GM06990 (cell line): Measurements from ENCODE around the gene SPIB.
"Not testable (repeated sequence)": the region's sequence is repeated elsewhere in the genome, so short reads cannot be mapped to it uniquely, and the experiment has no call there.

Experiments
- DNase-seq: peaks from one replicate; pipeline ENCODE4 v3.0.0-alpha.2; 2011; ENCODE audit not compliant: insufficient read length; ENCODE audit errors: extremely low read depth
- H3K27me3 ChIP-seq: replicated peaks from 2 replicates; pipeline ENCODE4 v1.6.0; 2011; ENCODE audit warnings: low read length; ENCODE audit not compliant: control insufficient read depth, insufficient read depth
- H3K36me3 ChIP-seq: 2 replicates; pipeline ENCODE4 v1.5.1; 2011; ENCODE audit warnings: low read length; ENCODE audit not compliant: control insufficient read depth, insufficient read depth
- H3K4me3 ChIP-seq: replicated peaks from 2 replicates; pipeline ENCODE4 v1.5.1; 2011; ENCODE audit warnings: low read depth, mild to moderate bottlenecking, control low read depth, low read length
- TF ChIP-seq, protein P1 (sequence below): IDR thresholded peaks from 2 replicates; pipeline ENCODE4 v1.5.1; 2011; ENCODE audit warnings: low read length, control low read depth, mild to moderate bottlenecking, inconsistent platforms; ENCODE audit not compliant: insufficient read depth, poor library complexity, severe bottlenecking

Gene SPIB

DNA sequence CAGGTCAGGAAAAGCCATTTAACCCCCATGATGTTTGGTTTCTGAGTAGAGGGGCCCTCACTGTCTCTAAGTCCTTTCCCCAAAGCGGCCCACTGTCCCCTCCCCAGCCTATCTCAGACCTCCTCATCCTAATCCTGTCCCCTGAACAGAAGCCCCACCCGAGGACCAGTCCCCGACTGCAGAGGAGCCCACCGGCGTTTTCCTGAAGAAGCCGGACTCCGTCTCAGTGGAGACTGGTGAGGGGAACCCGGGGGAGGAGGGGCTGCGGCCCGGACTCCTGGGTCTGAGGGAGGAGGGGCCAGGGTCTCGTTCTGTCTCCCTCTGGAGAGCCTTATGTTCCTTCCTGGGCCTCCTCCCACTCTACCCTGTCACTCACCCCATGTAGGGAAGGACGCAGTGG, 16.9 kb downstream of the SPIB start:
- TF ChIP-seq, protein P1, sequence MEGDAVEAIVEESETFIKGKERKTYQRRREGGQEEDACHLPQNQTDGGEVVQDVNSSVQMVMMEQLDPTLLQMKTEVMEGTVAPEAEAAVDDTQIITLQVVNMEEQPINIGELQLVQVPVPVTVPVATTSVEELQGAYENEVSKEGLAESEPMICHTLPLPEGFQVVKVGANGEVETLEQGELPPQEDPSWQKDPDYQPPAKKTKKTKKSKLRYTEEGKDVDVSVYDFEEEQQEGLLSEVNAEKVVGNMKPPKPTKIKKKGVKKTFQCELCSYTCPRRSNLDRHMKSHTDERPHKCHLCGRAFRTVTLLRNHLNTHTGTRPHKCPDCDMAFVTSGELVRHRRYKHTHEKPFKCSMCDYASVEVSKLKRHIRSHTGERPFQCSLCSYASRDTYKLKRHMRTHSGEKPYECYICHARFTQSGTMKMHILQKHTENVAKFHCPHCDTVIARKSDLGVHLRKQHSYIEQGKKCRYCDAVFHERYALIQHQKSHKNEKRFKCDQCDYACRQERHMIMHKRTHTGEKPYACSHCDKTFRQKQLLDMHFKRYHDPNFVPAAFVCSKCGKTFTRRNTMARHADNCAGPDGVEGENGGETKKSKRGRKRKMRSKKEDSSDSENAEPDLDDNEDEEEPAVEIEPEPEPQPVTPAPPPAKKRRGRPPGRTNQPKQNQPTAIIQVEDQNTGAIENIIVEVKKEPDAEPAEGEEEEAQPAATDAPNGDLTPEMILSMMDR = no peak
- DNase-seq = no peak
- H3K4me3 ChIP-seq = no peak overlapping the region
- no peaks in the 10 kb centered on the region for H3K27me3 ChIP-seq
- no peaks in the 10 kb centered on the region for H3K36me3 ChIP-seq

DNA sequence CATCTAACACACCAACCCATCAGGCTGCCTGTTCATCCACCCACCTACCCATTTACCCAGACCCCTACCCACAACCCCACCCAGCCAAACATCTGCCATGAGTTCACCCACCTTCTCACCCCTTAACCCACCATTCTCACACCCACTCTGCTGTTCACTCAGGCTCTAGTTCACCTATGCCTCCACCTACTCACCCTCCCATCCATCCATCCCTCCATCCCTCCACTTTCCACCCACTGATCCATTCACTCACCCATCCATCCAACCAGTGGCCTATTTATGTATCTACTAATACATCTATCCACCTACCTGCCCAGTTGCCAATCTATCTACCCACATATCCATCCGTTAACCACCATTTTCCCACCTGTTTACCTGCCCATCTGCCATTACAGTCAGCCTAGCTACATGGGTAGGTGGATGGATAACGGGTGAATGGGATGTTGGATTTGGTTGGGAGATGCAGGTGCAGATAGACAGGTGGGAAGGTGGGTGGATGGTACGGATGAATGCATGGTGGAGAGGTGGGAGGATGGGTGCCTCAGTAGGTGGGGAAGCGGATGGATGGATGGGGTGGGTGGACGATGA, 19.2 kb downstream of the SPIB start:
- no peaks in the 10 kb centered on the region for H3K27me3 ChIP-seq
- no peak overlapping the region for H3K4me3 ChIP-seq
- H3K36me3 ChIP-seq = no peaks in the 10 kb centered on the region
- no peak for DNase-seq
- TF ChIP-seq, protein P1 = no peak

DNA sequence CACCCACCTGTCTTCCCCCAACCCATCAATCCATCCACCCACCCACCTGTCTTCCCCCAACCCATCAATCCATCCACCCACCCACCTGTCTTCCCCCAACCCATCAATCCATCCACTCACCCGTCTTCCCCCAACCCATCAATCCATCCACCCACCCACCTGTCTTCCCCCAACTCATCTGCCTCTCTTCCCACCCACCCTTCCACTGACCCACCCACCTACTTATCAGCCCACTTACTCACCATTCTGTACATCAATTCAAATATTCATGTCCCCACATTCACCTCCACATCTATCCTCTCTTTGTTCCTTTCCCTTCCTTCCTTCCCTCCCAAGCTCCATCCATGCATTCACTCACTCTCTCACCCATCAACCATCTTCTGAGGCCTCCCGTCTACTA, 20.4 kb downstream of the SPIB start:
- DNase-seq, H3K4me3 ChIP-seq, H3K36me3 ChIP-seq, H3K27me3 ChIP-seq: not testable (repeated sequence)

DNA sequence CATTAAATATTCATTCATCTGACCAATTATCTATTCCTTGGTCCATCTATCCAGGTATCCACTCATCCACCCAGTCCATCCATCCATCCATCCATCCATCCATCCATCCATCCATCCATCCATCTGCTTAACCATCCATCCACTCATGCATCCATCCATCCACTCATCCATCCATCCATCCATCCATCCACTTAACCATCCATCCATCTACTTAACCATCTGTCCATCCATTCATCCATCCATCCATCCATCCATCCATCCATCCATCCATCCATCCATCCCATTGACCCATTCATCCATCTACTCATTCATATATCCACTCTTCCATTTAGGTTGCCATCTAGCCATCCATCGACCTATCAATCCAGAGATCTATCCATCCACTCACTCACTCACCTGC, 25.3 kb downstream of the SPIB start:
- Histone ChIP-seq H3K4me3 (no peak overlapping the region), H3K36me3 (no peaks in the 10 kb centered on the region), H3K27me3 (no peaks in the 10 kb centered on the region)
- TF ChIP-seq, protein P1 = no peak
- no peak for DNase-seq

DNA sequence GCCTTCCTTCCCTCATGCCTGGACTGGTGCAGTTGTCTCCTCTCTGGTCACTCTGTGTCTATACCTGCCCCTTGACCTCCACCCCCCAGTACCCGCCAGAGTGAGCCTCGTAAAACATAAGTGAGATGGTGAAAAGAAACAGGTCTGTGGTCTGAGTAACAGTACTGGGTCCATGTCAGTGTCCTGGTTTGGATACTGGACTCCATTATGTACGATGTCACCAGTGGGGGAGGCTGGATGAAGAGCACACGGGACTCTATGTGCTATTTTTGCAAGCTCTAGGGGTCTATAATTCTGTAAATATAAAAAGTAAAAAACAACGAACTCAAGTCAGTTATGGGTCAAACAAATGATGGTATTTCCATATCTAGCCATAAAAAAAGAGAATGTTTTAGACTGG, 28.3 kb downstream of the SPIB start:
- Histone ChIP-seq H3K27me3 (no peaks in the 10 kb centered on the region), H3K4me3 (no peak overlapping the region), H3K36me3 (no peaks in the 10 kb centered on the region)
- DNase-seq = no peak
- TF ChIP-seq, protein P1 = no peak

DNA sequence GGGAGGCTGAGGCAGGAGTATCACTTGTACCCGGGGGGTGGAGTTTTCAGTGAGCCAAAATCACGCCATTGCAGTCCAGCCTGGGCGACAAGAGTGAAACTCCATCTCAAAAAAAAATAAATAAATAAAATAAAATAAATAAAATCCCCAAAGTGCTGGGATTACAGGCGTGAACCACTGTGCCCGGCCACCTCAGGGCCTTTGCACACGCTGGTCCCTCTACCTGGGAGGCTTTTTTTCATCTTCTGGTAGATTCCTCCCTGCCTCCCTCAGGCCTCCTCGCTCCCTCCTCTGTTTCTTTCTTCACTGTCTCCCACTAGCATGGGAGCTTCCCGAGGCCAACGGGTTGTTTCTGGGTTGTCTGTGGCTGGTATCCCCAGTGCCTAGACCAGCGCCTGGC, 29.0 kb downstream of the SPIB start:
- no peak overlapping the region for H3K4me3 ChIP-seq
- DNase-seq = no peak
- no peaks in the 10 kb centered on the region for H3K36me3 ChIP-seq
- TF ChIP-seq, protein P1 = no peak
- H3K27me3 ChIP-seq = no peaks in the 10 kb centered on the region
